Effector memory CD8-positive, alpha-beta T cell (primary cell): Measurements from ENCODE around the gene SULT4A1.
"Not testable (repeated sequence)": the region's sequence is repeated elsewhere in the genome, so short reads cannot be mapped to it uniquely, and the experiment has no call there.

Experiments
- ATAC-seq: fragments of 150-1000 bp; cut with Tn5 transposase; replicated peaks from 2 replicates; pipeline ENCODE4 v1.10.0; 2021; ENCODE audit warnings: mild to moderate bottlenecking, moderate library complexity
- DNase-seq, 3 experiments: peaks; one replicate each; pipeline ENCODE4 v3.0.0; 2021
- H3K27ac Mint-ChIP-seq, 2 donors: one replicate each; pipeline ENCODE4 v1.8.0; 2022; ENCODE audit warnings: mild to moderate bottlenecking in 2 of 2, mixed read lengths in 2 of 2, moderate library complexity in 2 of 2
- H3K27me3 Mint-ChIP-seq, 2 donors: one replicate each; pipeline ENCODE4 v1.8.0; 2022; ENCODE audit warnings: mixed read lengths in 2 of 2
- H3K36me3 Mint-ChIP-seq: one replicate; pipeline ENCODE4 v1.8.0; 2022; ENCODE audit warnings: mild to moderate bottlenecking, moderate library complexity, mixed read lengths; ENCODE audit not compliant: insufficient read depth
- H3K4me1 Mint-ChIP-seq, 2 donors: one replicate each; pipeline ENCODE4 v1.8.0; 2022; ENCODE audit warnings: low read depth in 2 of 2, mixed read lengths in 2 of 2
- H3K4me3 Mint-ChIP-seq, 2 donors: one replicate each; pipeline ENCODE4 v1.8.0; 2022; ENCODE audit warnings: mild to moderate bottlenecking in 2 of 2, mixed read lengths in 2 of 2, moderate library complexity in 2 of 2
- H3K9me3 Mint-ChIP-seq, 2 donors: one replicate each; pipeline ENCODE4 v1.8.0; 2022; ENCODE audit warnings: mixed read lengths in 2 of 2

SULT4A1 gene

GRCh38 chr22:43883012-43883661 lies 20.8 kb upstream of the SULT4A1 start:
- Mint-ChIP-seq H3K27me3 (peaks cover 31 to 77% of the 10 kb centered on the region in 2 donors), H3K36me3 (peaks cover 6% of the 10 kb centered on the region), H3K4me3 (no peak overlapping the region), H3K9me3 (peaks cover 0 to 2% of the 10 kb centered on the region in 2 donors), H3K4me1 (peaks cover 14 to 16% of the 10 kb centered on the region in 2 donors), H3K27ac (no peak overlapping the region)
- ATAC-seq (peak; percentile 64), DNase-seq (peak; percentile 28 to 37 (median 32))

DNA sequence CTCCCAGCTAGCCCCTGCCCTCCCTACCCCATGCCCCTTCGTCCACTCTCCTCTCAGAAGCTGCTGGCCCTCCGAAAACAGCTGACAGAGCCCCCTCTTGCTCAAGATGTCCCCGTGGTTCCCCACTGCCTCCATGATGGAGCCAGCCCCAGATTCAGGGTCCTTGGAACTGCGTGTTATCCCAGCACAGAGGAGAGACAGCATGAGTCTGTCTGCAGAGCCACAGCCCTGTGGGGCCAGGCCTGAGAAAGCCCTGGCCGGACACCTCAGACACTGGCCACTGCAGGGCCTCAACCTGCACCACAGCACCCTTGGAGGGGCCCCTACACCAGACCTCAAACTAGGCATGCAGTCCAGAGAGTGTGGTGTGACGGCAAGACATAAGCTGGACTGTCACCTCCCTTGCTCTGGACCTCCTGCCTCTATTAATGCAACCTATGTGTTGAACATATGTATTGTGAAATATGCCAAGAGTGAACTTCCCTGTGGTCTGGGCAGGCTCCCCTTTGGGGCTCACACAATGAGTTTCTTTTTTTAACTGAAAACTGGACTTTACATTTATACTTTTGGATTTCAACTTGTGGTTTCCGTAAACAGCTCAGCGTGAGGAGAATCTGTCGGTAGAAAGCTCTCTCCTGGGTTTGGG lies 19.9 kb upstream of the SULT4A1 start:
- no peak for DNase-seq
- H3K4me1 Mint-ChIP-seq = peaks cover 14 to 16% of the 10 kb centered on the region in 2 donors
- peaks cover 34 to 77% of the 10 kb centered on the region in 2 donors for H3K27me3 Mint-ChIP-seq
- H3K36me3 Mint-ChIP-seq = peaks cover 6% of the 10 kb centered on the region
- ATAC-seq = no peak
- H3K9me3 Mint-ChIP-seq = peaks cover 0 to 2% of the 10 kb centered on the region in 2 donors
- H3K27ac Mint-ChIP-seq = no peak overlapping the region
- H3K4me3 Mint-ChIP-seq = no peak overlapping the region

DNA sequence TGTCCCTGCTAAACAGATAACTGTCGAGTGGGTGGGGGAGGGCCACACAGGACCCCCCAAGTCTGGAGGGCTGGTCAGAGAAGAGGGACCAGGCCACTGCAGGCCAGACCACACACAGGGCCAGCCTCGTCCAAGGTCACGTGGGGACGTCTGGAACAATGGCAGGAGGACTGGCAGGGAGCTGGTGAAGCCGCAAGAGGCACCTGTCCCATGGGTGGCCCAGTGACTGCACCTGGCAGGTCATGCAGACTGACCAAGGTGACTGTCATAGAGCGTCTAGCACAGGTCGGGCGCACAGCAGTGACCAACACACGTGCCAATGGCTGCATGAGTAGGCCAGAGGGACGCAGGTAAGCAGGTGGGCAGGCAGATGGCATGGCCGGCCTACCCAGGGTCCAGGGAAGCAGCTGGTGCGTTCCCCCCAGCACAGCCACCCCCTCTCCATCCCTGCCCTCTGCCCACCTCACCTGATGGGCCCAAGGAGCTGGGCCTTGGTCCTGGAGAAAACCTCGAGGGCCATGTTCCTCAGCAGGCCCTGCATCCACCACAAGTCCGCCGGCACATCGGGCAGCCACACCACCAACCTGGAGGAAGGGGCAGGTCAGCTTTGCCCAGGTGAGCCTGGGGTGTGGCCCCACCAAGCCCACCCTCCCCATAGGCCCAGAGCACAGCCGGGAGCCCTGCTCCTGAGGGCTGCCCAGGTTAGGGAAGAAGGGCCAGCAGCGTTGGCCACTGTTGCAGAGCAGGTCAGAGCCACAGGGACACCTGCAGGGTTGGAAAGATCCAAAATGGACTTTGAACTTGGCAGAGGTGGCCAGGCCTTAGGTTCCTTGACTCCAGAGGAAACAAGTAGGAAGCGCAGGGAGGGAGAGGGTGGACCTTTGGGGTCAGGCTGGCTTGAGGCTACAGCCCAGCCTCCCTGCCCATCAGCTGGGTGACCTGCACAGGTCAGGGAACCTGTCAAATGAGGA lies 19.1 kb upstream of the SULT4A1 start:
- peaks cover 37 to 77% of the 10 kb centered on the region in 2 donors for H3K27me3 Mint-ChIP-seq
- H3K9me3 Mint-ChIP-seq = peaks cover 0 to 2% of the 10 kb centered on the region in 2 donors
- no peak for ATAC-seq
- DNase-seq = no peak
- H3K4me1 Mint-ChIP-seq = peaks cover 14 to 16% of the 10 kb centered on the region in 2 donors
- H3K36me3 Mint-ChIP-seq = peaks cover 6% of the 10 kb centered on the region
- H3K4me3 Mint-ChIP-seq = no peak overlapping the region
- H3K27ac Mint-ChIP-seq = no peak overlapping the region

DNA sequence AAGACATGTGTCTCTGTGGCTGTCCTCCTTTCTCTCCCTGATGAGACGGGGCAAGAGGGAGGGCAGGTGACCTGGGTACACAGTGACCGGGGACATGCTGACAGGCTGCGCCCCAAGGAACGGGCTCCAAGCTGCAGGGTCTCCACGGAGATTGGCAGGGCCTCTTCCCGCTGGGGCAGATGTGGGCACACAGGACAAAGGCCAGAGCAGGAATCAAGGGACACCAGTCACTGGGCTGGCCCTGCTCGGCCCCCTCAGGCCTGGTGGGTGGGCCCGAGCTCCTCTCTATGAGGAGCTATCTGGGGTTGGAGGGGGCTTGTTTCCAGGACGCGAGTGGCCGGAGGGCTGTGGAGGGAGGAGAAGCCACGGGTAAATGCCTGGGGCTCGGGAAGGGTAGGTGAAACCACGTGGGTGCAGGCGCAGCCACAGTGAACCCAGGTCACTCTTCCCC lies 18.3 kb upstream of the SULT4A1 start:
- ATAC-seq = no peak
- peaks cover 6% of the 10 kb centered on the region for H3K36me3 Mint-ChIP-seq
- H3K9me3 Mint-ChIP-seq = peaks cover 0 to 2% of the 10 kb centered on the region in 2 donors
- H3K27me3 Mint-ChIP-seq = peaks cover 41 to 77% of the 10 kb centered on the region in 2 donors
- no peak for DNase-seq
- H3K4me3 Mint-ChIP-seq = no peak overlapping the region
- H3K4me1 Mint-ChIP-seq = peaks cover 13 to 16% of the 10 kb centered on the region in 2 donors
- no peak overlapping the region for H3K27ac Mint-ChIP-seq

- Mint-ChIP-seq H3K36me3 (peaks cover 3% of the 10 kb centered on the region), H3K4me1 (peaks cover 11 to 16% of the 10 kb centered on the region in 2 donors), H3K4me3 (no peak overlapping the region), H3K27ac (no peak overlapping the region), H3K9me3 (no peaks in the 10 kb centered on the region), H3K27me3 (peaks cover 44 to 77% of the 10 kb centered on the region in 2 donors)
- DNase-seq = no peak
- ATAC-seq = no peak
Observed at GRCh38 chr22:43879901-43880540, 17.7 kb upstream of the SULT4A1 start.

DNA sequence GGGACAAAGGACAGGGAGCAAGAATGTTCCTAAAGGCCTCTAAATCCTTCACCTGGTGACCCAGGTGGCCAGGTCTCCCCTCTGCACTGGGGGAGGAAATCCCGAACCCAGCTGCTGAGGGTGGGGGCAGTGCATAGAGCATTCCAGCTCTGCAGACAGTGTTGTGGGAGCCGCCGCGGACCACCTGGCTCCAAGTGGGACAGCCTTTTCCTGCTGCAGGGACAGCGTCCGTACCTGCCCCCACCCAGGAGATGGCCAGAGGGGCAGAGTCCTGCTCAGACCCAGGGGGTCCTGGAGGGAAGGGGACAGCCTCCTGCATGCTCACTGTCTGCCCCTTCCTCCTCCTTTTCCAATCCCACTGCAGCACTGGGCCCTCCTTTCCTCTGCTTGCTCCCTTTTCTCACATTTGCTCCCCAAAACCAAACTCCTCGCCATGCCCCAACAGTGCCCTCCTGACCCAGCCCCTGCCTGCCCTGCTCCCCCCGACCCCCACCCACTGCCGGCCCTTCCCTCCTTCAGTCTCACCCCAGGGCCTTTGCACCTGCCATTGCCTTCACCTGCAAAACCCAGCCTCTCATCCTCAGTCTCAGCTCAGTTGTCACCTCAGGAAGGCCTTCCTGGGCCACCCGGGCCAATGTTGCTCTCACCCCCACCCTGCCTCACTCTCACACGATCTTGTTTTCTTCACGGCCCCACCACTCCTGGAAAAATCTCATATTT lies 16.7 kb upstream of the SULT4A1 start:
- H3K9me3 Mint-ChIP-seq = no peaks in the 10 kb centered on the region
- H3K27ac Mint-ChIP-seq = no peak overlapping the region
- H3K27me3 Mint-ChIP-seq = peaks cover 54 to 83% of the 10 kb centered on the region in 2 donors
- H3K4me3 Mint-ChIP-seq = no peak overlapping the region
- H3K4me1 Mint-ChIP-seq = peaks cover 7 to 9% of the 10 kb centered on the region in 2 donors
- no peak for DNase-seq
- H3K36me3 Mint-ChIP-seq = peaks cover 3% of the 10 kb centered on the region
- no peak for ATAC-seq

- no peak overlapping the region for H3K4me3 Mint-ChIP-seq
- H3K27me3 Mint-ChIP-seq = peaks cover 62 to 88% of the 10 kb centered on the region in 2 donors
- no peaks in the 10 kb centered on the region for H3K9me3 Mint-ChIP-seq
- H3K27ac Mint-ChIP-seq = no peak overlapping the region
- ATAC-seq = no peak
- H3K4me1 Mint-ChIP-seq = peaks cover 4% of the 10 kb centered on the region in 2 donors
- no peak for DNase-seq
- no peaks in the 10 kb centered on the region for H3K36me3 Mint-ChIP-seq
Observed at GRCh38 chr22:43878079-43878795, 15.9 kb upstream of the SULT4A1 start.

DNA sequence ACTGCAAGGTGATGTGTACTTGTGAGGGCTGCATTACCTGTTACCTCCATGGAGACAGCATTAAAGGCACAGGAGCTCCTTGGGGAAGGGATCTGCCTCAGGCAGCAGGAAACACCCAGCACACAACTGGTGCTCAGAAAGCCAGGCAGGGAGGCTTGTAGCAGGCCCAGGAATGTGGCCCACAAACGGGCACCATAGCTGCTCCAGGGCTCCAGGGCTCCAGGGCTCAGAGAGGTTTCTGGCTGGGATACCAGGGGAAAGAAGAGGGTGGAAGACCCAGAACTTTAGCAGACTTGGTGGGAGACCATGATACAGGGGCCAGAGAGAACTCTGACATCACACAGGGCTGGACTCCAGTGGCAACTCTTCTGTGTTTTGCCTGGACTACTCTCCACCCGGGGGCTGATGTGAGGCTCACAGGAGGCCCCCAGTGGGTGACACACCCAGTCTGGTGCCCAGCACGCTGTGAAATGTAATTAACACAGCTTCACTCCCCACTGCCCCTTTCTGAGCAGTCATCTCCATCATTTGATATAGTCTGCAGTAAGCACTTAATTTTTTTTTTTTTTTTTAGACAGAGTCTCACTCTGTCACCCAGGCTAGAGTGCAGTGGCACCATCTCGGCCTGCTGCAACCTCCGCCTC lies 14.7 kb upstream of the SULT4A1 start:
- no peak for ATAC-seq
- H3K36me3 Mint-ChIP-seq = no peaks in the 10 kb centered on the region
- no peak overlapping the region for H3K4me3 Mint-ChIP-seq
- H3K4me1 Mint-ChIP-seq = no peaks in the 10 kb centered on the region
- no peak for DNase-seq
- H3K27ac Mint-ChIP-seq = no peak overlapping the region
- H3K9me3 Mint-ChIP-seq = no peaks in the 10 kb centered on the region
- peaks cover 63 to 91% of the 10 kb centered on the region in 2 donors for H3K27me3 Mint-ChIP-seq

- H3K4me3 Mint-ChIP-seq = no peak overlapping the region
Observed at GRCh38 chr22:43869799-43870198, 7.5 kb upstream of the SULT4A1 start.

GRCh38 chr22:43869001-43869400 lies 6.7 kb upstream of the SULT4A1 start:
- H3K36me3 Mint-ChIP-seq, H3K4me3 Mint-ChIP-seq, H3K4me1 Mint-ChIP-seq, H3K27ac Mint-ChIP-seq, DNase-seq, ATAC-seq, H3K9me3 Mint-ChIP-seq: not testable (repeated sequence)
- H3K27me3 Mint-ChIP-seq = peaks cover 49 to 74% of the 10 kb centered on the region in 2 donors

More at GRCh38 chr22:43869799-43870198, 7.5 kb upstream of the SULT4A1 start:
- Mint-ChIP-seq H3K9me3 (peaks cover 0 to 6% of the 10 kb centered on the region in 2 donors), H3K36me3 (no peaks in the 10 kb centered on the region), H3K27ac (no peak overlapping the region), H3K4me1 (no peaks in the 10 kb centered on the region), H3K27me3 (peaks cover 49 to 74% of the 10 kb centered on the region in 2 donors)
- no peak for DNase-seq
- no peak for ATAC-seq

- DNase-seq (peak in 1 of 3 experiments; percentile 7), ATAC-seq (no peak)
- no peak overlapping the region for H3K27ac Mint-ChIP-seq
- H3K4me3 Mint-ChIP-seq = no peak overlapping the region
- H3K9me3 Mint-ChIP-seq = peaks cover 0 to 6% of the 10 kb centered on the region in 2 donors
- H3K27me3 Mint-ChIP-seq = peaks cover 48 to 74% of the 10 kb centered on the region in 2 donors
- no peaks in the 10 kb centered on the region for H3K4me1 Mint-ChIP-seq
- H3K36me3 Mint-ChIP-seq = no peaks in the 10 kb centered on the region
Observed at GRCh38 chr22:43867839-43868635, 5.7 kb upstream of the SULT4A1 start.
